NCI-H1930 (cell line): ENCODE results near the gene SLN.
A peak's percentile ranks its signal among the peaks of the same experiment; 100 is the strongest.

ENCODE experiments used
- DNase-seq, 2 experiments: peaks; one replicate each; lab custom pipeline; 2025; lab: John Stamatoyannopoulos, UW

The SLN gene

DNA sequence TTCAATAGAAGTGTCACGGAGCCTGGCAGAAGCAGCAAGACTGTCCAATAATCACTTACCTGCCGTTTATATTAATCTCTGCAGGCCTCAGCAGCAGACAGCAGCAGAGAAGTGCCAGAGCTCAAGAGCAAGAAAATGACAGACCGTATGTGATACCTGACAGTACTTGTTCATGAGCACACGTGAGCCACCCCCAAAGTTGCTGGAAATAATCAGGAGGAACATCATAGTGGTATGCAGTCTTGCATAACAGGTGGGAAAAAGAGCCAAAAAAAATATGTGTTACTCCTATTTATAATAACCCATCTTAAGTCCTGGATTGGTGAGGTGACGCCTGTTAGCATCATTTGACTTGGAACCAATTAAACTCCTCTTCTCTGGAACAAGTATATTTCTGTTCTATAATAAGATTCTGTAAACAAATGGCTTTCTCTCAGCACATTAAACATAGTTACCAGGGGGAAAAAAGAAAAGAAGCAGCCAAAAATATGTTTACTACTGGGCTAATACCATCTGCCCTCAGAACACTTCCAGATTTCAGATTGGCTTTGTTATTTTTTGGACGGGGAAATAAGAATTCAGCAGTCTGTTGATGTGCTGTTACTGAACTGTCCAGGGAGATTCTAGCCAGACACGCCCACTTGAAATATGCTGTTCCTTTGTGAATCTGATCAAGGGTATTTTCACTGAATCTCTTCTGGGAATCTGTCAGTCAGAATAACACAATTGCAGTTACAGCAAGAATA, 7.9 kb upstream of the SLN start:
- DNase-seq: no peak

GRCh38 chr11:107719073-107719472, 7.2 kb upstream of the SLN start:
- no peak for DNase-seq

DNA sequence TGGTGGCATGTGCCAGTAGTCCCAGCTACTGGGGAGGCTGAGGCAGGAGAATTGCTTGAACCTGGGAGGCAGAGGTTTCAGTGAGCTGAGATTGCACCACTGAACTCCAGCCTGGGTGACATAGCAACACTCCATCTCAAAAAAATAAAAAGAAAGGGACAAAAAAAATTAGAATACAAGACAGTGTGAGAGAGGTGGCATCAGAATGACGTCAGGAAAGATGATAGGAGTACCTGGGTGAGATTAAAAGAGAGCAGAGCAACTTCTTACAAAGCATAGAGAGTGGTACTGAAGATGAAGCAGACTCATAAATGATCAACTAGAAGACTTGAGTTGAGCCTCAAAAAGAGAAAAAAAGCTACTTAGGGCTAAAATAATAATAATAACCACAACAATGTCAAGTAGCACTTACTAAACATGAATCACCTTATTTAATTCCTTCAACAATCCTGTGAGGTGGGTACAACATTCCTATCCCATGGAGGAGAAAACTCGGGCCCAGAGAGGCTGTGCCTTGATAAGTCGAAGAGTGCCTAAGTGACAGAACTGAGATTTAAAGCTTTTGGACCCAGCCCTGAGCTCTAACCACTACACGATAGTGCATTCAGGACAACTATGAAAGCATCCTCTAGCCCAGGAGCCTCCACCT, 5.2 kb upstream of the SLN start:
- DNase-seq: no peak

- DNase-seq: peak in 1 of 2 experiments; percentile 9
Observed at GRCh38 chr11:107713009-107713408, 1.2 kb upstream of the SLN start.

- DNase-seq: no peak
Observed at GRCh38 chr11:107710301-107710700, 1.6 kb downstream of the SLN start.

- DNase-seq: no peak
Observed at GRCh38 chr11:107708792-107709191, 3.1 kb downstream of the SLN start.

DNA sequence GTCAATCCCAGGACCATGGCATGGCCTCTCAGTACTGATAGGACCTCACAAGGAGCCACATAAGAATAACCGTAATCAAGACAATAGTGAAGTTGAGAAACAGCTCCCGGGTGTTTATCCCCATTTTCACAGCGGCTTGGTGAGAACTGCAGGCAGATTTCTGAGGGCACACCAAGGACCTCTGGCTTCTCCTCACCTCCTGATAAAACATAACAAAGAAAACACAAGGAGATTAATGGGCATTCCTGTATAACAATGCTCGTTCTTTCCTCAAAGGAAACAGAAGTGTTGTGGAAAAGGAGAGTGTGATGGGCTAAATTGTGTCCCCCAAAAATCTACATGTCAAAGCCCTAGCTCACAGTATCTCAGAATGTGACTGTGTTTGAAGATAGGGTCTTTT, 4.0 kb downstream of the SLN start:
- no peak for DNase-seq

GRCh38 chr11:107707215-107707671, 4.6 kb downstream of the SLN start:
- no peak for DNase-seq

- no peak for DNase-seq
Observed at GRCh38 chr11:107706531-107706930, 5.3 kb downstream of the SLN start.

DNA sequence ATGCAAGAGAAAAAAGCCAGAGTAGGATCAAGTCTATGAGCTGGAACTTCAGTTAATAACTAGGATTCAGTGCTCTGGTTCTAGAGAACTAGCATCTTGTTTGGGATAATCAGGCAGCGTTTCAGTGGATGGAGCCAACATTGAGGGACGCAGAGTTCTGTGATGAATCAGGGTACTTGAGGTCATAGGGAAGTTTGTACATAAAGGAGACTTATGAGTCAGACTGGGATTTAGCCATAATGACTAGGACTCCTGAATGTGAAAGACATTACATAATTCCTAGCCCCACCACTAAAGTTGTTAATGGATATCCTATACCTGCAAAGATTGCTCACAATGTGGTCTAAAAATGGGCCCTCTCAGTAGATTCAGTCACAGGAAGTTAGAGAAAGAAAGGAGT, 6.8 kb downstream of the SLN start:
- DNase-seq: no peak

DNA sequence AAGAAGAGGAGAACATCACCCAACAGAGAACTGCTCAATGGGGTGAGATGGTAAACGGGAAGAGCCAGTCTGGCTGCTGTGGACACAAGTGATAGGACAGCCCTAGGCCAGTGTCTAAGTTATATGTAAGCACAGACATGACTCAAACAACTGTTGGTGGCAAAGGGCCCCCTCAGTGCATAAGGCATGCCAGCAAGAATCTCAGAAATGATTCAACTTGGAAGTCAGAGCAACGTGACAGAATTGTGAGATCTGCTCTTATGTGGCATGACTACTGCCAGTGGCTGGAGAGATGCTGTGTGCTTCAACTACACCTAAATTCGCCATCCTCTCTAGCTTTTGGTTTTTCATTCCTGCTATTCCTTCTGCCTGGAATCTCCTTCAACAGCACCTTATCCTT, 7.4 kb downstream of the SLN start:
- no peak for DNase-seq

DNA sequence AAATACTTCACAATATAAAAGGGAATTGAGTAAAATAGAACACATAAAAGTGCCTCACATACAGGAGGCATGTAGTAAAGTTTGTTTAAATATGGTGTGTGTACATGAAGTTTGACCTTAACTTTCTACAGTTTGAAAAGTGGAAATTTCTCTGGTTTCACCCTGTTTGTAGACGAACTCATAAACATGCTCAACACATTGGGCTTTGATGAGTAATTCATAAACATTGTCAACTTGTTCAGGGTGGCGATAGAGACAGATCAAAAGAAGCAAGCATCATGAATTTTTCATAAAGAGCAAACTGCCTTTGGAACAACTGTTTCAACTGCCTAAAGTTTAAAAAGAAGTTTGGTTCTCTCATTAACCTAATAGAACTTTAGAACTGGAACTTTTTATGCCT, 9.1 kb downstream of the SLN start:
- no peak for DNase-seq

- DNase-seq: no peak
Observed at GRCh38 chr11:107702109-107702660, 9.7 kb downstream of the SLN start.

DNA sequence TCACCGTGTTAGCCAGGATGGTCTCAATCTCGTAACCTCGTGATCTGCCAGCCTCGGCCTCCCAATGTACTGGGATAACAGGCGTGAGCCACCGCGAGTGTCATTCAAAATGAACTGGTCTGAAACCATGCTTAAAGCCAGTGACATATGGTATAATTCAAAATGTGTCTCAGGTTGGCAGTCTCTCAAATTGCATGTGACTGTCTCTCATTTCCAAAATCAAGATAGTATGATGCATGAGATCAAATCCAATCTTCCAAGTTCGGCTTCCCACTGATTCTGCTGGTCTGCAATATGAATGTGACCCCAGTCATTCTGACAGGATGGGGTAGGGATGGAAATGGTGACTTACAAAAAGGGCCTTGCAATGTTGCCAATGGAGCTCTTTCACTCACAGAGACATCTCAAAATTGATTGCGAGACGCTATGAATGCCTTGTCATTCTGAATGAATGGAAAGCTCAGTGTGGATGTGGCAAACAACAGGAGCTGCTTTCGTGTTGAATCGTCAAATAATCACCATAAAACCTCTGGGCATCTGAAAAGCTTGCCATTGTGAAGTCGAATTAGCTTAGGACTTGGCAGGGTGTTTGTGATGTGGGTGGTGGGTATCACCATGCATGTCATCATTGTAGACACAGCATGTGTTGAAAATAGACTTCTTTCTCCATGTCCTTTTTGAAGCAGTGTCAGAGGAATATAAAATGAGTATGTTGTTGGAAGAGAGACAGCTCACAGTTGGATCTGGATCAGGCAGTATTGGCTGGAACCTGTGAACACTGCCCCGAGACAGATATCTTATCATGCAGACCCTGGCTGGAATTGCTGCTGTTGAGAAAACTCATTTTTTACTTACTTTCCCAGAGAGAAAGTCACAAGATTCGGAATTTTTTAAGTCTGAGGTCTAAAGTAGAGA, 12.2 kb downstream of the SLN start:
- no peak for DNase-seq

GRCh38 chr11:107697291-107697690, 14.6 kb downstream of the SLN start:
- DNase-seq: no peak

DNA sequence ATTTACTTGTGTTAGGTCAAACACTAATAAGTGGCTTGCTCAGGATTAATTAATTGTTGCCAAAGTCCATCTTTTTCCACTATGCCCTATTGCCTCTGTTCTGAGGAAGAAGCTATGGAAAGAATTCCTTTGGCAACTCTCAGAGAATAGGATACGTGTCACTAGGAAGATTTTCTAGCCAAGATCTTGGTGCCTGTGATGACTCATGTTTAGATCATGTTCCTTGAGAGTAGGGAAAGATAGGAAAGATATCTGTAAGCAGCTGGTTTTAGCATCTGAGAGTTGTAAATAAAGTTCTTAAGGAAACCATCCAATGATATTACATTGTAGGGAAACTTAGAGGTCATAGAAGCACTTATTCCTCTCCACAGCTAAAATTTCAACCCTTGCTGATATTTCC, 15.7 kb downstream of the SLN start:
- no peak for DNase-seq

- DNase-seq: no peak
Observed at GRCh38 chr11:107695446-107695845, 16.4 kb downstream of the SLN start.

GRCh38 chr11:107691000-107691750, 20.7 kb downstream of the SLN start:
- DNase-seq: no peak

DNA sequence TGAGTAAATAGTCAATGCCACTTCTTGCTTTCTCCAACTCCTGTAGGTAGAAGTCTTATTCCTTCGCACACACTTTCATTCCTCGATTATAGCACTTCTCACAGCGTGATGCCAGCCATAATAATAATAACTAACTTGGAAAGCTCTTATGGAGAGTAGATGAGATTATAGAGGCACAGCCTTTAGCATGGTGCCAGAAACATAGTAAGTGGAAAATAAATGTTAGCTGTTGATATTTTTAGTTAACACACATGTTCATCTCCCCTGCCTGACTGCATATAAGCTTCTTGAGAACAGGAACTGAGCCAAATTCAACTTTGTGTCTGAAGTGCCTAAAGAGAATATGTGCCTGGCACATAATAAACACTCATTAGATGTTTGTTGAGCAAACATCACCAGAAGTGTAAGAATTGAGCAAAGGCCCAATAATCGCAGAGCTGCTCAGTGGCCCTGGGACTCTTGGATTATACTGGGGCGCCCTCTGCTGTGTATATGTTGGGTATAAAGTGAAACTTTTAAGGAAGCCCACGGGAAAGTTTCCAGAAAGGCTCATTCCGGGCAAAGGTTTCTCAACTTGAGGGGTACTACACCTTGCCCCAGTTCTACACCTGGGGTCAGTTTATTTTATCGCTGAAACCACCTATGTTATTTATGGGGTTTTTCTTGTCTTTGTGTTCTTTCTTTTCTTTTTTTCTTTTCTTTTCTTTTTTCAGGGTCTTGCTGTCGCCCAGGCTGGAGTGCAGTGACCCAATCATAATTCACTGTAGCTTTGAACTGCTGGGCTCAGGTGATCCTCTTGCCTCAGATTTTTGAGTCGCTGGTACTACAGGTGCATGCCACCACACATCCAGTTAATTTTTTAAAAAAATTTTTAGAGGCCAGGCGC, 22.3 kb downstream of the SLN start:
- peak; percentile 16 to 40 for DNase-seq

DNA sequence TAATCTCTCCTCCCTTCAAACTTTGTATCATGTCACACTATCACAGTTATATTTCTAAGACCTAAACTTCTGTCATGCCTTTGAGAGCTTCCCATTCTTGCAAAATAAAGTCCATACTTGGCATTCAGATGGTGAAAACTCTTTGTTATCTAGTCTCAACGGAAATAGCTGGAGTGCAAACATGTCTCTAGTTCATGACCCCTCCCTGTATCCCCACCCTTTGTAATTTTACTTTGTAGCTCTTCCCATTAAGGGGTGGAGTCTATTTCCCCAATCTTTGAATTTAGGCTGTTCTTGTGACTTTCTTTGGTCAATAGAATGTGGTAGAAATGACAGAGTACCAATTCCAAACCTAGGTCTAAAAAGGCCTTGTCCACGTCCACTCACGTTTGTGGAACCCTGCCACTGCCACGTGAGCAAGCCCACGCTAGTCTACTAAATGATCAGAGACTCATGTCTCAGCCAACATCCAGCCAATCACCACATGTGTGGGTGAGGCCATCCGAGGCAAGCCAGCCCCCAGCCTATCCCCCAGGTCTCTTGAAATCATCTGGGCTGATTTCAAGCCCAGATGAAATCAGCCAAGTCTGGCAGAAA, 23.4 kb downstream of the SLN start:
- no peak for DNase-seq
